Measurements from ENCODE around the gene INKA1.
"Not testable (repeated sequence)": the region's sequence is repeated elsewhere in the genome, so short reads cannot be mapped to it uniquely, and the experiment has no call there.

Gene INKA1

DNA sequence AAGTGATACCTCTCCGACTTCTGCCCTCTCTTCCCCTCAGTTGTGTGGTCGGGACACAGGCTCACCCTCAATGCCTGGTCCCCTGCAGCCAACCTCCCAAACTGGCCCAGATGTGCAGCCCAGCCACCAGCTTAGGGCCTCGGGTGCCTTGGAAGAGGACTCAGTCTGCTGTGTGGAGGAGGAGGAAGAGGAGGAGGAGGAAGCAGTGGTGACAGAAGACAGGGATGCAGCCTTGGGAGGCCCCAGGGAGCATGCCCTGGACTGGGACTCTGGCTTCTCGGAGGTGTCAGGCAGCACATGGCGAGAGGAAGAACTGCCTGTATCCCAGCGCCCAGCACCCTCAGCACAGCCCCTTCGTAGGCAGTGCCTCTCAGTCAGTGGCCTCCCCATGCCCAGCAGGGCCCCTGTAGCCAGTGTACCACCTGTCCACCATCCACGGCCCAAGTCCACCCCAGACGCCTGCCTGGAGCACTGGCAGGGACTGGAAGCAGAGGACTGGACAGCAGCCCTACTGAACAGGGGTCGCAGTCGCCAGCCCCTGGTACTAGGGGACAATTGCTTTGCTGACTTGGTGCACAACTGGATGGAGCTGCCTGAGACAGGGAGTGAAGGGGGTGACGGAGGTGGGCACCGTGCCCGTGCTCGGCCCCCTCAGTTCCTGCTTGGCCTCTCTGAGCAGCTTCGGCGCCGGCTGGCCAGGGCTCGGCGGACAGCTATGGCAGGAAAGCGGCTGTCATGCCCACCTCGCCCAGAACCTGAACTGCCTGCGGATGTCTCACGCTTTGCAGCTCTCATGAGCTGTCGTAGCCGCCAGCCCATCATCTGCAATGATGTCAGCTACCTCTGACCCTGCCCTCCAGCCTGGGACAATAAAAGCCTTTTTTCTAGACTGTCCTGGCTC is 1.3 kb downstream of the INKA1 start:
- Histone ChIP-seq H3K4me1 (ENCODE audit: control insufficient read depth, insufficient read depth, low read length) (peaks cover 41% of the 10 kb centered on the region), H3K9me3 (ENCODE audit: control insufficient read depth, low read length) (no peaks in the 10 kb centered on the region), H3K27me3 (ENCODE audit: control insufficient read depth, insufficient read depth, low read length) (peaks cover 7% of the 10 kb centered on the region), H3K9ac (ENCODE audit: low read length) (no peak overlapping the region), H3K36me3 (ENCODE audit: control insufficient read depth, insufficient read depth, low read length) (no peaks in the 10 kb centered on the region), H3K4me3 (ENCODE audit: low read length) (no peak overlapping the region)

DNA sequence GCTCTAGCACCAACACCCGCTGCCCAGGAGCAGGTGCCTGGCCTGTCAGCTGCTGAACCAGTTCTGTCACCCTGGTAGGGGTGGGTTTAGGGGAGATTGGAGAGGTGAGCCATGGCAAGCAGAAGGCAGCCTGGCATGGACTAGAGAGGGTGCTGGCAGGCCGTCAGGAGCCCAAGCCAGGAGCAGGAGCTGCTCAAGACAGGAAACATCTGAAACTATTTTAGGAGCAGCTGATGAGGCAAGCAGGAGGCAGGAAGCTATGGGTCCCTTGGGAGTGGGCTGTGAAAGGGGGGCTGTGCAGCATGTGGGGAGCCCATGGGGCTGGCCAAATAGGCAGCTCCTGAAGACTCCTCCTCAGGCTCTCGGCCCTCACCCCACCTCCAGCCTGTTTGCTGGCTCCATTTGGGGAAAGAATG is 2.3 kb downstream of the INKA1 start:
- no peaks in the 10 kb centered on the region for H3K36me3 ChIP-seq (ENCODE audit: control insufficient read depth, insufficient read depth, low read length)
- H3K27me3 ChIP-seq (ENCODE audit: control insufficient read depth, insufficient read depth, low read length): peaks cover 7% of the 10 kb centered on the region
- peak overlapping the region; percentile 37 for H3K9ac ChIP-seq (ENCODE audit: low read length)
- no peak overlapping the region for H3K4me3 ChIP-seq (ENCODE audit: low read length)
- no peaks in the 10 kb centered on the region for H3K9me3 ChIP-seq (ENCODE audit: control insufficient read depth, low read length)
- H3K4me1 ChIP-seq (ENCODE audit: control insufficient read depth, insufficient read depth, low read length): peaks cover 32% of the 10 kb centered on the region

- Histone ChIP-seq H3K36me3 (ENCODE audit: control insufficient read depth, insufficient read depth, low read length) (peaks cover 2% of the 10 kb centered on the region), H3K4me1 (ENCODE audit: control insufficient read depth, insufficient read depth, low read length) (peaks cover 32% of the 10 kb centered on the region), H3K9ac (ENCODE audit: low read length) (peak overlapping the region; percentile 37), H3K27me3 (ENCODE audit: control insufficient read depth, insufficient read depth, low read length) (peaks cover 7% of the 10 kb centered on the region), H3K4me3 (ENCODE audit: low read length) (no peak overlapping the region), H3K9me3 (ENCODE audit: control insufficient read depth, low read length) (no peaks in the 10 kb centered on the region)
Observed at GRCh38 chr3:49805897-49806701, 3.0 kb downstream of the INKA1 start.

GRCh38 chr3:49806850-49807249 is 3.8 kb downstream of the INKA1 start:
- peaks cover 32% of the 10 kb centered on the region for H3K4me1 ChIP-seq (ENCODE audit: control insufficient read depth, insufficient read depth, low read length)
- peaks cover 8% of the 10 kb centered on the region for H3K36me3 ChIP-seq (ENCODE audit: control insufficient read depth, insufficient read depth, low read length)

DNA sequence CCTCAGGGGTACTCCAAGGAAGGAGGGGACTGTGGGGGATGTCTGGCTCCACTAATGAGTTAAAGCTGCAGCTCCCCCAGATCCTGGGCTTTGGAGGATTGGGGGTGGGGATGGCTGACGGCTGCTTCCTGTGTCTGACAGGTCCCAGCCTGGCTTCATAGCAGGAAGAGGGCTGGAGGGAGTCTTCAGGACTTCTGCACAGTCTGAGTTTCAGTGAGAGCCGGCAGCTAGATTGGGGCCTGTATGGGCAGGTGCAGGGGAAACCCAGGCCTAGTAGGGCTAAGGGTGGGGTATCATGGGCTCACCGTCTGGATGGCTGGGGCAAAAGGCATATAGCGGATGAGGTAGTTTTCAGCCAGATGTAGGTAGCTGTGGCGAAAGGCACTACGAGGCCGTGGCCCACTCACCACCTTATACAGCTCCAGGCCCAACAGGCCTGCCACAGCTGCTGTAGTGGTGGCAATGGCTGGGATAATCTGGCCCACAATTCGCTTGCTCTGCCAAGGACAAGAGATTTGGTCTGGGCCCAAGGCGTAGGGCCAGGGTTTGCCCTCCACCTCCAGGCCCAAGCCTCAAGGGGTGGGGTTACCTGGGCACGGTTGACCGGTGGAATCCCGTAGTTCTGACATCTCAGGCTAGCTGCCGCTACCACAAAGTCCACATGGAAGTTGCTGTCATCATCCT is 4.5 kb downstream of the INKA1 start:
- Histone ChIP-seq H3K4me3 (ENCODE audit: low read length) (no peak overlapping the region), H3K4me1 (ENCODE audit: control insufficient read depth, insufficient read depth, low read length) (peaks cover 36% of the 10 kb centered on the region), H3K36me3 (ENCODE audit: control insufficient read depth, insufficient read depth, low read length) (peaks cover 8% of the 10 kb centered on the region), H3K27me3 (ENCODE audit: control insufficient read depth, insufficient read depth, low read length) (peaks cover 7% of the 10 kb centered on the region), H3K9ac (ENCODE audit: low read length) (no peak overlapping the region), H3K9me3 (ENCODE audit: control insufficient read depth, low read length) (no peaks in the 10 kb centered on the region)

More at GRCh38 chr3:49806850-49807249, 3.8 kb downstream of the INKA1 start:
- no peak overlapping the region for H3K4me3 ChIP-seq (ENCODE audit: low read length)
- peaks cover 7% of the 10 kb centered on the region for H3K27me3 ChIP-seq (ENCODE audit: control insufficient read depth, insufficient read depth, low read length)
- no peaks in the 10 kb centered on the region for H3K9me3 ChIP-seq (ENCODE audit: control insufficient read depth, low read length)
- no peak overlapping the region for H3K9ac ChIP-seq (ENCODE audit: low read length)

DNA sequence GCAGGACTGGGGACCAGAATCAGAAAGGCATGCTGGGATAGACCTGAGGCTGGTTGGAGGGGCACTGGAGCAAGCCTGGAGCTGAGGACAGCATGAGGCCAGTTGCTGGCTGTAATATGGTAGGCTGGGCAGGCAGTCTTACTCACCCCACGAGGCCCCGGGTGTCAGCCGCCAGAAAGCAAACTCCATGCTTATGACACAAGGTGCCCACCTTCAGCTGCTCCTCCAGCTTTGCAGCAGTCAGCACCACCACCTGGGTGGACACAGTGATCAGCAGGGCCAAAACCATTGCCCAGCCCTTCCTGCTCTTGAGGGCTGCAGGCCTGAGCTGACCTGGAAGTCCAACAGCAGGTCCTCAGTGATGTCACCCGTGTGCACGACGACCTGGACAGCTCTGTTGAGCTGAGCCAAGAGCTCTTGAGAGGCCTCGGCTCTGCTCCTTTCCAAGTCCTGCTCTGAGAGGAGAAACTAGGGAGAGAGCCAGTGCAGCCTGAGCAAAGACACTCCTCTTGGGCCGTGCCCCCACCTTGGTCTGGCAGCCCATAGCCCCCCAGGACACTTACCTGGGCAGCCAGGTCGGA is 9.9 kb downstream of the INKA1 start:
- Histone ChIP-seq H3K36me3 (ENCODE audit: control insufficient read depth, insufficient read depth, low read length) (peaks cover 8% of the 10 kb centered on the region), H3K4me1 (ENCODE audit: control insufficient read depth, insufficient read depth, low read length) (peaks cover 19% of the 10 kb centered on the region), H3K27me3 (ENCODE audit: control insufficient read depth, insufficient read depth, low read length) (no peaks in the 10 kb centered on the region), H3K9ac (ENCODE audit: low read length) (peak overlapping the region; percentile 73), H3K4me3 (ENCODE audit: low read length) (peak overlapping the region; percentile 73), H3K9me3 (ENCODE audit: control insufficient read depth, low read length) (no peaks in the 10 kb centered on the region)

GRCh38 chr3:49813497-49814174 is 10.6 kb downstream of the INKA1 start, which contains the start of gene UBA7:
UBA7 (minus strand) TSS chr3:49813953; CDS start chr3:49813787, 166 bp downstream.
- H3K4me3 ChIP-seq (ENCODE audit: low read length): peak within 1 kb of the TSS; percentile 73
- peaks cover 8% of the 10 kb centered on the region for H3K36me3 ChIP-seq (ENCODE audit: control insufficient read depth, insufficient read depth, low read length)
- peaks cover 19% of the 10 kb centered on the region for H3K4me1 ChIP-seq (ENCODE audit: control insufficient read depth, insufficient read depth, low read length)
- H3K9me3 ChIP-seq (ENCODE audit: control insufficient read depth, low read length): no peaks in the 10 kb centered on the region
- H3K9ac ChIP-seq (ENCODE audit: low read length): peak within 1 kb of the TSS; percentile 73
- H3K27me3 ChIP-seq (ENCODE audit: control insufficient read depth, insufficient read depth, low read length): no peaks in the 10 kb centered on the region

DNA sequence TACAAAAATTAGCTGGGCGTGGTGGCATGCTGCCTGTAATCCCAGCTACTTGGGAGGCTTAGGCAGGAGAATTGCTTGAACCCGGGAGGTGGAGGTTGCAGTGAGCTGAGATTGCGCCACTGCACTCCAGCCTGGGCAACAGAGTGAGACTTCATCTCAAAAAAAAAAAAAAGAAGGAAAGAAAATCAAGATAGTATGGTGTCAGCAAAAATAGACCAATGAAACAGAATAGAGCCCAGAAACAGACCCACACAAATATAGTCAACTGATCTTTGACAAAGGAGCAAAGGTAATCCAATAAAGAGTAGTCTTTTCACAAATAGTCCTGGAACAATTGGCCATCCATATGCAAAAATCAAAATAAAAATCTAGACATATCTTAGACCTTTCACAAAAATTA is 20.1 kb downstream of the INKA1 start:
- H3K9ac ChIP-seq (ENCODE audit: low read length); H3K4me3 ChIP-seq (ENCODE audit: low read length); H3K36me3 ChIP-seq (ENCODE audit: control insufficient read depth, insufficient read depth, low read length); H3K27me3 ChIP-seq (ENCODE audit: control insufficient read depth, insufficient read depth, low read length); H3K9me3 ChIP-seq (ENCODE audit: control insufficient read depth, low read length); H3K4me1 ChIP-seq (ENCODE audit: control insufficient read depth, insufficient read depth, low read length): not testable (repeated sequence)

DNA sequence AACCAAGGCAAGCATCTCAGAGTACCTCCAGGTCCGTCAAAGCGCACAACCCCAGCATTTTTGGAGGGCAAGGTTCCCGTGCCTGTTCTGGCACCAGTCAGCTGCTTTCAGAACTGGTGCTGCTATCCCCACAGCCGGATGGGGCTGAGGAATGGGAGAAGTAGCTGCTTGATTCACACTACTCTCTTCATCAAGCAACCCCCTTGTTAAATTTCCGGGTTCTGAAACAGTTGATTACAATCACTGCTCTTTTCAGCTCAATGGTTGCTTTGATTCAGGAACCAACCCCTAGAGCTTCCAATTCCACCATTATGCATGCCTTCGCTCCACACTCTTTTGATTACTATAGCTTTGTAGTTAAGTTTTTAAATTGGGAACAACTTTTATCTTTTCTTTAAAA is 23.0 kb downstream of the INKA1 start:
- Histone ChIP-seq H3K9ac (ENCODE audit: low read length) (no peak overlapping the region), H3K27me3 (ENCODE audit: control insufficient read depth, insufficient read depth, low read length) (no peaks in the 10 kb centered on the region), H3K4me3 (ENCODE audit: low read length) (no peak overlapping the region), H3K9me3 (ENCODE audit: control insufficient read depth, low read length) (no peaks in the 10 kb centered on the region), H3K36me3 (ENCODE audit: control insufficient read depth, insufficient read depth, low read length) (no peaks in the 10 kb centered on the region), H3K4me1 (ENCODE audit: control insufficient read depth, insufficient read depth, low read length) (no peaks in the 10 kb centered on the region)

DNA sequence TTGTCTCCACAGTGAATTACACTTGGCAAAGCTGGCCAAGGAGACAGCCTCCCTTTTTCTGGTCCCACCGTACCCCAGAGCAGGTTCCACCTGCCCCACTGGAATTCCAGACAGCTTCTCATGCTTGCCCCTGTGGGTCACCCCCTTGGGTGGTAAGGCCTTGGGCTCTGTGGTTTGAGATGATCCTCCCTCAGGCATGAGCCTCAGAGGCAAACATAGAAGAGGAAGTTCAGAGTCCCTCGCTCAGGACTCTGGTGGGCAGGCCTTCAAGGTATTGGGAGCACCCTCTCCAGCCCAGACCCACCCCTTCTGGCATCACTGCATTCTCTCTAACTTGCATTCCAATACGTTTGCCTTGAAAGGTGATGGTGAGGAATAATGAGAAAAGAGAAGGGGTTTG is 28.3 kb downstream of the INKA1 start:
- H3K4me1 ChIP-seq (ENCODE audit: control insufficient read depth, insufficient read depth, low read length): no peaks in the 10 kb centered on the region
- no peaks in the 10 kb centered on the region for H3K9me3 ChIP-seq (ENCODE audit: control insufficient read depth, low read length)
- no peak overlapping the region for H3K4me3 ChIP-seq (ENCODE audit: low read length)
- H3K36me3 ChIP-seq (ENCODE audit: control insufficient read depth, insufficient read depth, low read length): no peaks in the 10 kb centered on the region
- H3K27me3 ChIP-seq (ENCODE audit: control insufficient read depth, insufficient read depth, low read length): no peaks in the 10 kb centered on the region
- H3K9ac ChIP-seq (ENCODE audit: low read length): no peak overlapping the region

DNA sequence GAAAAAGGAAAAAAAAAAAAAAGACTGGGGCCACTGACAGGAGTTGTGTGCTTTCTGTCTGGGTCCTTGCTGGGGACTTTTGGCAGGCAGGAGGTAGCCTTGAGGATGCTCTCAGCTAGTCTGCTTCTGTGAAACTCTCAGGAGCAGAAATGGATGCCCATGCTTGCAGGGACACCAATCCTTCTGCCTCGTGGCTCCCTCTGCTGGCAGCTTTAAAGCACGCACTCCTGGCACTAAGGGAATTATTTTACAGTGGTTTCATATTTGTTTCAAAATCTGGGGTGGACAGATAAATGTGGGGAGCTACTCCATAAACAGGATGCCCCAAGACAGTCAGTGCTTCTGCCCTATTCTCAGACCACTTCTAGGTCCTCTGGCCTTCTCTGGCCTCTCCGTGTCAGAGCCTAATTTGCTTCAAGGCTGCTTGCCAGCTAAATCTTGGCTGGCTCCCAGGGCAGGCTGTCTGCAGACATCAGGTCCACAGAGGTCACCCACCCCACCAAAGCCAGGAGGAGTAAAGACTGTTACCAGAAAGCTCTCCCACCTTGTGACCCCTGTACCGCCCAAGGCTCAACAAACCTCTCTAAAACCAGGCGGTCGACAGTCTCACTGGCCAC is 36.2 kb downstream of the INKA1 start:
- H3K27me3 ChIP-seq (ENCODE audit: control insufficient read depth, insufficient read depth, low read length): no peaks in the 10 kb centered on the region
- H3K4me3 ChIP-seq (ENCODE audit: low read length): no peak overlapping the region
- H3K9ac ChIP-seq (ENCODE audit: low read length): peak overlapping the region; percentile 2
- no peaks in the 10 kb centered on the region for H3K36me3 ChIP-seq (ENCODE audit: control insufficient read depth, insufficient read depth, low read length)
- H3K4me1 ChIP-seq (ENCODE audit: control insufficient read depth, insufficient read depth, low read length): peaks cover 6% of the 10 kb centered on the region
- H3K9me3 ChIP-seq (ENCODE audit: control insufficient read depth, low read length): no peaks in the 10 kb centered on the region
